ENCODE measurements around the gene DNLZ. TPM values are rescaled to one million over a fixed set of nuclear protein-coding genes. Genes with fewer than 3 reads are reported as not detected.

Gene DNLZ
- total RNA-seq, 8 experiments from 2014 or later, result 6.8 to 17.3 (median 13.5) TPM

DNA sequence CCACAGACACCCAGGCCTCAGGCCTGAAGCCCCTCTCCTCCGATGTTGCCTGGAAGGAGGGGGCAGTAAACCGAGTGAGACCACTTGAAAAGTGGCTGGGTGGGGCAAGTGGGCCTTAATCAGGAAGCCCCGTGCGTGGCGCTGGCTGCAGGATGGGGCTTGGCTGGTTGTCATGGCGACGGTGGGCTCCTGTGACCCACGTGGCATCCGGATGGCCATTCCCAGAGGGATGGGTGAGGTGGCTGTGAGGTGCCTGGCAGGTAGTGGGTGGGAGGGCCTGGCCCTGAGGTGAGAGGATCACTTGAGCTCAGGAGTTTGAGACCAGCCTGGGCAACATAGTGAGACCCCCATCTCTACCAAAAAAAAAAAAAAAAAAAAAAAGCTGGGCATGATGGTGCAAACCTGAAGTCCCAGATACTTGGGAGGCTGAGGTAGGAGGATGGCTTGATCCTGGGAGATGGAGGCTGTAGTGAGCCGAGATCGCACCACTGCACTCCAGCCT lies 31.0 kb downstream of the DNLZ start:
- Histone ChIP-seq H3K27ac (no peak overlapping the region), H3K4me1 (replicated peaks in 1 of 2) (peaks cover 13 to 20% of the 10 kb centered on the region in 2 donors), H3K4me3 (no peak overlapping the region)
- in situ Hi-C loops (cut with MboI; ENCODE audit: low pct_unique_long_range_greater_than_20kb in 2 of 9, low sequenced_read_pairs in 9 of 9, unreplicated experiment in 9 of 9), result no loop called here
- WGBS, 10 experiments, result 67 to 100% (median 100%) methylated on average over 2 of the region's 11 CpGs; no CpG with 5 or more reads in 4 of the 10 experiments
- ATAC-seq (replicated peaks in 6 of 8), result no peak

DNA sequence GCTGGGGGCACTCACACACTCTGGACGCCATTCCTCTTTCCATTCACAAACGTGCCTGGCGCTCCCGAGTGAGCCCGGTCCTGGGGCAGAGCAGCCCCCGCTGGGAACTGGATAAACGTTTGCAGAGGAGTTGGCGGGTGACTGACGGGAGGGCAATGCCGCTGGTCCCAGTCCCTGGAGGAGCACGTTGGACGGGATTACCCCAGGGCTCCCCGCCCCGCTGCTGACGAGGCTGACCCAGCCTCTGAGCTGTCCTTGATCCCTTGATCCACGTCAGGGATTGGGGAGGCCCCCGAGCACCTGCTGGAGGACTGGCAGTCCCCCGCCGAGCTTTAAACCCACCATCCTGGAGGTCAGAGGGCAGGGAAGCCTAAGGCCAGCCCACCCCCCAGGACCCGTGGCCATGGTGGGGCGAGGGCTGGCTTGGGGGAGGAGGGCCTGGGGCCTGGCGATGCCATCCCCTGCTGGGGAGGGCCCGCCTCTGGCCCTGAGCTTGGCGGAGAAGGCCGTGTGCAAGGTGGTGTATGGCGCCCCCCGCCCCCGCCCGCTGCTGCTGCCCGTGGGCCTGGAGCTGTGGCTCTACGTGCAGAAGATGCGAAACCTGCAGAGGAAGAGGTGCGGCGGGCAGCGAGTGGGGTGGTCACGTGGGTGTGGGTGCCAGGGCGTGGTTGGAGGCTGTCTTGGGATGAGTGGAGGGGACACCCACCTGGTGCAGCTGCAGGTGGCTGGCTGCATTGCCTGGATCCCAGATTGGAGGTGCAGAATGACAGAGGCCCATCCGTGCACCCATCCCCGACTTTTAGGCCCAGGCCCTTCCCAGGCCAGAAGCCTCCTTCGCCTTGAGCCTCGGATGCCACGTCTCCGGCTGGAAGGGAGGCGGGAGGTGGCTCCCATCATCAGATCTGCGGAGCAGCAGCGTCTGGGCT lies 31.7 kb downstream of the DNLZ start:
- no peak overlapping the region for H3K27ac ChIP-seq
- 82 to 100% methylated on average over 2 to 4 of the region's 46 CpGs; no CpG with 5 or more reads in 8 of the 10 experiments for WGBS, 10 experiments
- peaks cover 16 to 22% of the 10 kb centered on the region in 2 donors for H3K4me1 ChIP-seq (replicated peaks in 1 of 2)
- no peak for ATAC-seq (replicated peaks in 6 of 8)
- in situ Hi-C loops (cut with MboI; ENCODE audit: low pct_unique_long_range_greater_than_20kb in 2 of 9, low sequenced_read_pairs in 9 of 9, unreplicated experiment in 9 of 9), result no loop called here
- no peak overlapping the region for H3K4me3 ChIP-seq

DNA sequence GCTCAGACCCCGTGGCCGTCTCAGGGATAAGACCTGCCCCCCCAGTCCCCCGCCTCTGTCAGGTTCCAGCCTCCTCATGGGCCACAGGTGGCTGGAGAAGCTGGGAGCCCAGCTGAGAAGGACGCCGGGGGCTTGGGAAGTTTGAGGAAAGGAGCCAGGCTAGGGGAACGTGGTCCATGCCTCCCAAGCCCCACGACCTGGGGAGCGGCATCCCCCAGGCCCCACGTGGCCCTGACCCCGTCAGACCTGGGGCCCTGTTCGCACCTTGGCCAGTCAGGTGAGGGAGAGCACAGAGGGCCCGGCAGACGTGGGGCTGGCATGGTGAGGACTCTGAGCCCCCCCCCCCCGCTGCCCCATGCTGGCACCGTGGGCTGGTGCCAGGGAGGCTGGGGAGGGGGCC lies 32.5 kb downstream of the DNLZ start:
- in situ Hi-C loops (cut with MboI; ENCODE audit: low pct_unique_long_range_greater_than_20kb in 2 of 9, low sequenced_read_pairs in 9 of 9, unreplicated experiment in 9 of 9), result no loop called here
- WGBS, 10 experiments, result 100% methylated on average over 1 of the region's 15 CpGs; no CpG with 5 or more reads in 9 of the 10 experiments
- H3K27ac ChIP-seq, result no peak overlapping the region
- no peak for ATAC-seq (replicated peaks in 6 of 8)
- peaks cover 24 to 30% of the 10 kb centered on the region in 2 donors for H3K4me1 ChIP-seq (replicated peaks in 1 of 2)
- H3K4me3 ChIP-seq, result no peak overlapping the region

DNA sequence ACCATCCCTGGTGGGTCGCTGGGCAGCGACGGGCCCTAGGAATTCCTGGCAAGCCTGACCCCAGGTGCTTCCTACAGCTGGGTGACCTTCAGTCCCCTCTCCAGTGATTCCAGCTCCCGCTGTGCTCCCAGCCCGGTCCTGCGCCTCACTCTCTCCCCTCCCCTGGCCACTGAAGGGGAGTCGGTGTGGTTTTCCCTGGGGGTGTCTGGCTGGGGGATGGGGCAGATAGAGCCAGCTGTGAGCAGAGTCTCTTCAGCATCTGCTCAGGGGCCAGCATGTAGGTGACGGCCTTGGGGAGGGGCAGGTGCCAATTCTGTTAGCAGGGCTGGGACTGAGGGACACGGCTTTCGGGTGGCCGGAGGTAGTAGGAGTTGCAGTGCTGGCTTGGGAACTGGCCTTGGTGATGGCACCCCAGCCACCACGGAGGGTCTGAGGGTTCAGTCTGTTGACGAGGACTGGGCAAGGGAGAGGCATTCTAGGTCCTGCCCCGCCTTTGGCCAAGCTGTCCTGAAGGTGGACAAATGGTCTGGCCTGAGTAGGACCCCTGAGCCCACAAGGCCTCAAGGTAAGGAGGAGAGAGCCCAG lies 33.0 kb downstream of the DNLZ start:
- H3K4me3 ChIP-seq, result no peak overlapping the region
- 95% methylated on average over 4 of the region's 14 CpGs; no CpG with 5 or more reads in 9 of the 10 experiments for WGBS, 10 experiments
- H3K4me1 ChIP-seq (replicated peaks in 1 of 2), result peaks cover 25 to 34% of the 10 kb centered on the region in 2 donors
- no peak for ATAC-seq (replicated peaks in 6 of 8)
- in situ Hi-C loops (cut with MboI; ENCODE audit: low pct_unique_long_range_greater_than_20kb in 2 of 9, low sequenced_read_pairs in 9 of 9, unreplicated experiment in 9 of 9), result no loop called here
- H3K27ac ChIP-seq, result no peak overlapping the region

DNA sequence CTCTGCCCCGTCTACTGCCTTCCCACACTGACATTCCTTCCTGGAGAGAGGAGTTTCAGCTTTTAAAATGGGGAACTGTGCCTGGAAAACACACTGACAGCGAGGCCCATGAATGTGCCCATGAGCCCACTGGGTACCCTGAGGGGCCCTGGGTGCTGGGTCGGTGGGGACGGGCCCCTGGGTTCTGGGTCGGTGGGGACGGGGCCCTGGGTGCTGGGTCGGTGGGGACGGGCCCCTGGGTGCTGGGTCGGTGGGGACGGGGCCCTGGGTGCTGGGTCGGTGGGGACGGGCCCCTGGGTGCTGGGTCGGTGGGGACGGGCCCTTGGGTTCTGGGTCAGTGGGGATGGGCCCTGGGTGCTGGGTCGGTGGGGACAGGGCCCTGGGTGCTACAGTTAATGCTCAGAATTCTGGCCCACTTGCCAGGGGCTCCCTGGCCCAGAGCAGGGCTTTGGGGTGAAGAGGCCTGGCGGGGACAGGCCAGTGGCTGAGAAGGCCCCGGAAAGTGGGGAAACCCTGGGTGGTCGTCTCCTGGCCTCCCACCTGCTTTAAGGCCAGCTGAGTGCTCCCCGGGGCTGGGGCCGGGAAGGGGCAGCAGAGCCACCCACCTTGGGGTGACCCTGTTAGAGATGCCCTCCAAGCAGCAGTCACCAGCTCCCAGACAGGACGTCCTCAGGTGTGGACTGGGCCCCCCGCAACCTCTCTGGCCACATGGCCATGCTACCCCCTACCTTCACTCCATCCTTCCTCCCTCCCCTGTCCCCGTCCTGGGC lies 33.7 kb downstream of the DNLZ start:
- H3K4me3 ChIP-seq, result peak overlapping the region in 1 of 5 donors; percentile 58
- H3K4me1 ChIP-seq (replicated peaks in 1 of 2), result peaks cover 25 to 40% of the 10 kb centered on the region in 2 donors
- WGBS, 10 experiments, result 100% methylated on average over 1 to 4 of the region's 23 CpGs; no CpG with 5 or more reads in 8 of the 10 experiments
- no peak for ATAC-seq (replicated peaks in 6 of 8)
- H3K27ac ChIP-seq, result peak overlapping the region in 1 of 2 donors; percentile 91
- in situ Hi-C loops (cut with MboI; ENCODE audit: low pct_unique_long_range_greater_than_20kb in 2 of 9, low sequenced_read_pairs in 9 of 9, unreplicated experiment in 9 of 9), result no loop called here

- ATAC-seq (replicated peaks in 6 of 8), result peak in 2 of 8 experiments; percentile 2
- peak overlapping the region; percentile 91 for H3K27ac ChIP-seq
- in situ Hi-C loops (cut with MboI; ENCODE audit: low pct_unique_long_range_greater_than_20kb in 2 of 9, low sequenced_read_pairs in 9 of 9, unreplicated experiment in 9 of 9), result no loop called here
- peaks cover 25 to 46% of the 10 kb centered on the region in 2 donors for H3K4me1 ChIP-seq (replicated peaks in 1 of 2)
- peak overlapping the region; percentile 58 to 86 (median 70) for H3K4me3 ChIP-seq
- 20 to 88% methylated on average over 3 to 4 of the region's 19 CpGs; no CpG with 5 or more reads in 8 of the 10 experiments for WGBS, 10 experiments
Measured at GRCh38 chr9:136329211-136329627, 34.3 kb downstream of the DNLZ start.

DNA sequence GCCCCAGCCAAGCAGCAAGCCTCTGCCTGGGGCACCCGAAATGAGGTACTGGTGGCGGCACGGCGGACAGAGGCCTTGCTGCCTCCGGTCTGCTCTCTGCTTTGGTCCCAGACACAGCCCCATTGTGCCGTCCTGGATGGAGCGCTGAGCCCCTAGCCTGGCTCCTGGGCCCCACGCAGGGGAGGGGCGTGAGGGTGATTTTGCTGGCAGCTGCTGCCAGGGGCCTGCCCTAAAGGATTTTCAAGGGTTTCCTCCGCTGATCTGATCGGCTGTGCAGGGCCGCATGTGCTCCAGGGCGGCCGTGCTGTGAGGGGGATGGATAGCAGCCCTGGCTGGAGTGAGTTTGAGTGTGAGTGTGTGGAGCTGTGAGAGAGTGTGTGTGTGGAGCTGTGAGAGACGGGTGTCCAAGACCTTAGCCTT lies 34.9 kb downstream of the DNLZ start:
- H3K27ac ChIP-seq, result peak overlapping the region; percentile 91

GRCh38 chr9:136328011-136328621 lies 35.4 kb downstream of the DNLZ start:
- peak overlapping the region; percentile 58 to 86 (median 70) for H3K4me3 ChIP-seq
- peaks cover 25 to 48% of the 10 kb centered on the region in 2 donors for H3K4me1 ChIP-seq (replicated peaks in 1 of 2)
- WGBS, 10 experiments, result 0 to 17% (median 6%) methylated on average over 1 to 5 of the region's 13 CpGs; no CpG with 5 or more reads in 6 of the 10 experiments
- in situ Hi-C loops (cut with MboI; ENCODE audit: low pct_unique_long_range_greater_than_20kb in 2 of 9, low sequenced_read_pairs in 9 of 9, unreplicated experiment in 9 of 9), result no loop called here
- ATAC-seq (replicated peaks in 6 of 8), result peak in 7 of 8 experiments; percentile 7 to 23 (median 12)
- H3K27ac ChIP-seq, result peak overlapping the region; percentile 91

More for the DNA sequence above, 34.9 kb downstream of the DNLZ start:
- in situ Hi-C loops (cut with MboI; ENCODE audit: low pct_unique_long_range_greater_than_20kb in 2 of 9, low sequenced_read_pairs in 9 of 9, unreplicated experiment in 9 of 9), result no loop called here
- WGBS, 10 experiments, result 0 to 3% methylated on average over 4 to 5 of the region's 15 CpGs; no CpG with 5 or more reads in 8 of the 10 experiments
- Histone ChIP-seq H3K4me1 (replicated peaks in 1 of 2) (peaks cover 25 to 48% of the 10 kb centered on the region in 2 donors), H3K4me3 (peak overlapping the region; percentile 58 to 86 (median 70))
- ATAC-seq (replicated peaks in 6 of 8), result peak; percentile 31 to 60 (median 46)

- peak; percentile 44 to 67 (median 59) for ATAC-seq (replicated peaks in 6 of 8)
- Histone ChIP-seq H3K4me1 (replicated peaks in 1 of 2) (peaks cover 25 to 48% of the 10 kb centered on the region in 2 donors), H3K27ac (peak within 1 kb of the TSS; percentile 91), H3K4me3 (peak within 1 kb of the TSS; percentile 58 to 86 (median 70))
- no CpG with 5 or more reads among the region's 88 CpGs for WGBS, 10 experiments
- in situ Hi-C loops (cut with MboI; ENCODE audit: low pct_unique_long_range_greater_than_20kb in 2 of 9, low sequenced_read_pairs in 9 of 9, unreplicated experiment in 9 of 9), result no loop called here
Measured at GRCh38 chr9:136327304-136327974, 36.1 kb downstream of the DNLZ start, which contains the start of gene GPSM1. GPSM1 (plus strand) TSS chr9:136327539; CDS start chr9:136327696, 157 bp downstream.

- no CpG with 5 or more reads among the region's 17 CpGs for WGBS, 10 experiments
- Histone ChIP-seq H3K4me1 (replicated peaks in 1 of 2) (peaks cover 25 to 48% of the 10 kb centered on the region in 2 donors), H3K4me3 (peak overlapping the region; percentile 58 to 86 (median 70)), H3K27ac (peak overlapping the region; percentile 91)
- in situ Hi-C loops (cut with MboI; ENCODE audit: low pct_unique_long_range_greater_than_20kb in 2 of 9, low sequenced_read_pairs in 9 of 9, unreplicated experiment in 9 of 9), result no loop called here
- ATAC-seq (replicated peaks in 6 of 8), result peak in 6 of 8 experiments; percentile 27 to 53 (median 44)
Measured at GRCh38 chr9:136326761-136327303, 36.7 kb downstream of the DNLZ start.

- no peak overlapping the region for H3K4me3 ChIP-seq
- peak overlapping the region; percentile 91 for H3K27ac ChIP-seq
- H3K4me1 ChIP-seq (replicated peaks in 1 of 2), result peaks cover 25 to 48% of the 10 kb centered on the region in 2 donors
- in situ Hi-C loops (cut with MboI; ENCODE audit: low pct_unique_long_range_greater_than_20kb in 2 of 9, low sequenced_read_pairs in 9 of 9, unreplicated experiment in 9 of 9), result no loop called here
- peak in 5 of 8 experiments; percentile 0 to 14 (median 1) for ATAC-seq (replicated peaks in 6 of 8)
- WGBS, 10 experiments, result 0 to 73% (median 32%) methylated on average over 1 to 10 of the region's 28 CpGs; no CpG with 5 or more reads in 5 of the 10 experiments
Measured at GRCh38 chr9:136326061-136326760, 37.3 kb downstream of the DNLZ start.

Measured in motor neuron (in vitro differentiated cells).